MV-4-11 (cell line): ENCODE results near the gene YTHDF1.

Experiments
- DNase-seq: peaks from one replicate; lab custom pipeline; 2025; lab: John Stamatoyannopoulos, UW

The YTHDF1 gene

GRCh38 chr20:63208346-63208909, 7.5 kb downstream of the YTHDF1 start:
- peak; percentile 30 for DNase-seq

GRCh38 chr20:63206878-63207277, 9.1 kb downstream of the YTHDF1 start:
- DNase-seq, result no peak

- DNase-seq, result no peak
These were observed 10.0 kb downstream of the YTHDF1 start for GRCh38 chr20:63205896-63206295.

GRCh38 chr20:63204362-63204761, 11.6 kb downstream of the YTHDF1 start:
- no peak for DNase-seq

GRCh38 chr20:63202811-63203526, 13.0 kb downstream of the YTHDF1 start:
- DNase-seq, result no peak

GRCh38 chr20:63202021-63202420, 13.9 kb downstream of the YTHDF1 start:
- DNase-seq, result no peak

- no peak for DNase-seq
These were observed 17.3 kb downstream of the YTHDF1 start for GRCh38 chr20:63198606-63199005.

GRCh38 chr20:63196768-63197470, 19.0 kb downstream of the YTHDF1 start:
- no peak for DNase-seq

GRCh38 chr20:63194797-63195173, 21.1 kb downstream of the YTHDF1 start:
- no peak for DNase-seq

GRCh38 chr20:63194007-63194796, 21.7 kb downstream of the YTHDF1 start:
- no peak for DNase-seq

- no peak for DNase-seq
These were observed 23.2 kb downstream of the YTHDF1 start for GRCh38 chr20:63192721-63193120.

- DNase-seq, result no peak
These were observed 24.5 kb downstream of the YTHDF1 start for GRCh38 chr20:63191400-63191799.

GRCh38 chr20:63190828-63191227, 25.1 kb downstream of the YTHDF1 start:
- DNase-seq, result no peak

- no peak for DNase-seq
These were observed 25.9 kb downstream of the YTHDF1 start for GRCh38 chr20:63189846-63190559.

GRCh38 chr20:63189322-63189642, 26.6 kb downstream of the YTHDF1 start:
- DNase-seq, result no peak

- DNase-seq, result no peak
These were observed 27.1 kb downstream of the YTHDF1 start for GRCh38 chr20:63188641-63189321.

- no peak for DNase-seq
These were observed 27.8 kb downstream of the YTHDF1 start for GRCh38 chr20:63188159-63188442.

GRCh38 chr20:63187338-63188158, 28.4 kb downstream of the YTHDF1 start:
- no peak for DNase-seq

- no peak for DNase-seq
These were observed 29.2 kb downstream of the YTHDF1 start for GRCh38 chr20:63186528-63187316.

GRCh38 chr20:63186084-63186483, 29.8 kb downstream of the YTHDF1 start:
- DNase-seq, result no peak
